Measurements from ENCODE around the gene MLLT10. TPM values are rescaled to one million over a fixed set of nuclear protein-coding genes. Genes with fewer than 3 reads are reported as not detected.

Gene MLLT10
- total and polyA plus RNA-seq, 2 donors (not counting 3 experiments of a cell fraction or from before 2014, with no cell fraction given) = 35.4 to 54.0 TPM

GRCh38 chr10:21487416-21488180 is 46.4 kb upstream of the MLLT10 start:
- no peaks in the 10 kb centered on the region for H3K4me1 ChIP-seq (ENCODE audit: control insufficient read depth, extremely low read depth, insufficient read depth, low read length)
- no peaks in the 10 kb centered on the region for H3K27me3 ChIP-seq (ENCODE audit: control insufficient read depth in 2 of 2, insufficient read depth in 2 of 2, low read length in 2 of 2)
- no peaks in the 10 kb centered on the region for H3K9me3 ChIP-seq (replicated peaks; ENCODE audit: control insufficient read depth, insufficient read depth, low read length)
- DNase-seq (ENCODE audit: low read depth, low spot score) = no peak
- H3K9ac ChIP-seq (replicated peaks; ENCODE audit: extremely low read depth, insufficient read depth, low read length) = no peak overlapping the region
- H3K36me3 ChIP-seq (ENCODE audit: control insufficient read depth in 2 of 2, extremely low read depth in 1 of 2, insufficient read depth in 2 of 2, low read length in 2 of 2) = no peaks in the 10 kb centered on the region
- intact Hi-C loops (cut with micrococcal nuclease) (no loop called here), dilution Hi-C loops (cut with MboI; ENCODE audit: extremely low pct_ligation_motif_present, low sequenced_read_pairs) (no loop called here)
- no peaks in the 10 kb centered on the region for H3K79me2 ChIP-seq (ENCODE audit: control insufficient read depth, insufficient read depth, low read length)
- BruUV-seq (replicated peaks) = no TSS peak
- CTCF ChIA-PET = interaction anchor here (0.8 to 1.1 kb wide), 2 partner anchors 10 to 208 kb away, joined by 3 read pairs; no protein-coding TSS in a partner anchor
- H3K27ac ChIP-seq (ENCODE audit: insufficient read depth, low read depth, low read length) = no peak overlapping the region
- H3K4me2 ChIP-seq (ENCODE audit: insufficient read depth, low read length) = no peak overlapping the region
- TF ChIP-seq CTCF (IDR thresholded peaks at IDR 0.05; ENCODE audit: extremely low read depth in 1 of 2, insufficient read depth in 1 of 2, low read depth in 1 of 2, low read length in 2 of 2) (no peak), MAX (IDR thresholded peaks at IDR 0.05; ENCODE audit: insufficient read depth, insufficient read length) (no peak), JUN (IDR thresholded peaks at IDR 0.05; ENCODE audit: borderline replicate concordance, insufficient read depth, insufficient read length, low read depth) (no peak), EZH2 (IDR thresholded peaks at IDR 0.05; ENCODE audit: borderline replicate concordance, low read depth, low read length, severe bottlenecking) (no peak), FOS (IDR thresholded peaks at IDR 0.05; ENCODE audit: borderline replicate concordance, insufficient read depth, low read length) (no peak), GATA2 (IDR thresholded peaks at IDR 0.05; ENCODE audit: insufficient read depth, insufficient read length, low read depth, low read length) (no peak), MYC (IDR thresholded peaks at IDR 0.05; ENCODE audit: low read depth, low read length) (no peak), POLR2AphosphoS5 (IDR thresholded peaks at IDR 0.05; ENCODE audit: insufficient read depth, low read depth, low read length) (no peak), POLR2A (IDR thresholded peaks at IDR 0.05; ENCODE audit: low read depth, low read length) (no peak)
- no peaks in the 10 kb centered on the region for H3K9me1 ChIP-seq (replicated peaks; ENCODE audit: control insufficient read depth, extremely low read depth, insufficient read depth, low read length)
- POLR2A ChIA-PET = no interaction called here
- no peaks in the 10 kb centered on the region for H4K20me1 ChIP-seq (replicated peaks; ENCODE audit: control insufficient read depth, extremely low read depth, insufficient read depth, low read length)
- no peak overlapping the region for H3K4me3 ChIP-seq (replicated peaks in 1 of 3; ENCODE audit: insufficient read depth in 1 of 3, low read depth in 1 of 3, low read length in 3 of 3)
- FAIRE-seq = no peak
- no peak overlapping the region for H2AFZ ChIP-seq (ENCODE audit: low read depth, low read length)

All from endothelial cell of umbilical vein (primary cell).